ENCODE measurements around the gene FH.

GRCh38 chr1:241465673-241466072, 53.9 kb downstream of the FH start:
- TF ChIP-seq POLR2A (IDR thresholded peaks at IDR 0.05): no peak
- TF ChIP-seq CTCF (IDR thresholded peaks at IDR 0.05): no peak

Measured in right lobe of liver (tissue), 4 donors.